Measurements from ENCODE around the gene METAP2. TPM values are rescaled to one million over a fixed set of nuclear protein-coding genes. Genes with fewer than 3 reads are reported as not detected.

The METAP2 gene
- polyA plus RNA-seq, 1 donor (not counting 4 experiments of a cell fraction or from before 2014, with no cell fraction given), result 103 TPM

DNA sequence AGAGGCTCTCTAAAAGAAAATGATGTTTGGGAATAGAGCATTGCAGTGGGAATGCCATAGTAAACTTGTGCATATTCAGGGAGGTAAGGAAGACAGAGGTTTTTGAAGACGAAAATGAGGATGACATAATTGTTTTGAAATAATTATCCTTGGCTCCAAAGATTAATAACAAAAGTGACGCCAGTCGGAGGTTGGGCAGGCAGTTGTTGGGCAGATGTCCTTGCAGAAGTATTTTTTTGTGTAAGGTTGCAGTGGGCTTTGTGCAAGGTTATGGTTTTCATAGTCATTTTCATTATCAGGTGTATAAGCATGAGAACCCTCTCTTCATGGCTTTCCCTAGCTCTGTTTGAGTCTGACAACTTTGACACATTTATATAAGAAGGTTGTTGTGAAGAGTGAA lies 35.3 kb downstream of the METAP2 start:
- TF ChIP-seq EZH2 (IDR thresholded peaks at IDR 0.05; ENCODE audit: low read length), result no peak
- TF ChIP-seq, protein P1, sequence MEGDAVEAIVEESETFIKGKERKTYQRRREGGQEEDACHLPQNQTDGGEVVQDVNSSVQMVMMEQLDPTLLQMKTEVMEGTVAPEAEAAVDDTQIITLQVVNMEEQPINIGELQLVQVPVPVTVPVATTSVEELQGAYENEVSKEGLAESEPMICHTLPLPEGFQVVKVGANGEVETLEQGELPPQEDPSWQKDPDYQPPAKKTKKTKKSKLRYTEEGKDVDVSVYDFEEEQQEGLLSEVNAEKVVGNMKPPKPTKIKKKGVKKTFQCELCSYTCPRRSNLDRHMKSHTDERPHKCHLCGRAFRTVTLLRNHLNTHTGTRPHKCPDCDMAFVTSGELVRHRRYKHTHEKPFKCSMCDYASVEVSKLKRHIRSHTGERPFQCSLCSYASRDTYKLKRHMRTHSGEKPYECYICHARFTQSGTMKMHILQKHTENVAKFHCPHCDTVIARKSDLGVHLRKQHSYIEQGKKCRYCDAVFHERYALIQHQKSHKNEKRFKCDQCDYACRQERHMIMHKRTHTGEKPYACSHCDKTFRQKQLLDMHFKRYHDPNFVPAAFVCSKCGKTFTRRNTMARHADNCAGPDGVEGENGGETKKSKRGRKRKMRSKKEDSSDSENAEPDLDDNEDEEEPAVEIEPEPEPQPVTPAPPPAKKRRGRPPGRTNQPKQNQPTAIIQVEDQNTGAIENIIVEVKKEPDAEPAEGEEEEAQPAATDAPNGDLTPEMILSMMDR (optimal IDR thresholded peaks at IDR 0.05 in 1 of 3, IDR thresholded peaks at IDR 0.05 in 1 of 3, conservative IDR thresholded peaks at IDR 0.05 in 1 of 3; ENCODE audit: extremely low read depth in 1 of 3, insufficient read depth in 2 of 3, low read length in 3 of 3), result no peak
- H3K36me3 ChIP-seq (ENCODE audit: control insufficient read depth in 2 of 2, extremely low read depth in 1 of 2, insufficient read depth in 2 of 2, low read length in 2 of 2), result peaks cover 14 to 22% of the 10 kb centered on the region in 2 experiments
- H3K27me3 ChIP-seq (ENCODE audit: control insufficient read depth, extremely low read depth, insufficient read depth, low read length), result no peaks in the 10 kb centered on the region
- no peaks in the 10 kb centered on the region for H3K4me1 ChIP-seq (ENCODE audit: control insufficient read depth, extremely low read depth, insufficient read depth, low read length)
- no peaks in the 10 kb centered on the region for H3K9me1 ChIP-seq (ENCODE audit: control insufficient read depth, extremely low read depth, insufficient read depth, low read length)
- peaks cover 2% of the 10 kb centered on the region for H4K20me1 ChIP-seq (ENCODE audit: control insufficient read depth, extremely low read depth, insufficient read depth, low read length)
- peaks cover 3% of the 10 kb centered on the region for H3K79me2 ChIP-seq (ENCODE audit: control insufficient read depth, insufficient read depth, low read length)
- H2AFZ ChIP-seq (ENCODE audit: control insufficient read depth, low read length), result no peak overlapping the region
- DNase-seq (ENCODE audit: low read depth, low spot score) (no peak), FAIRE-seq (peak; percentile 34)
- H3K4me3 ChIP-seq (ENCODE audit: control insufficient read depth in 2 of 3, extremely low read depth in 1 of 3, insufficient read depth in 2 of 3, low read depth in 1 of 3, low read length in 3 of 3), result no peak overlapping the region
- no peak overlapping the region for H3K4me2 ChIP-seq (ENCODE audit: control insufficient read depth, extremely low read depth, insufficient read depth, low read depth, low read length)
- no peaks in the 10 kb centered on the region for H3K9me3 ChIP-seq (ENCODE audit: control insufficient read depth, low read depth, low read length)
- dilution Hi-C loops (cut with MboI; ENCODE audit: extremely low pct_ligation_motif_present, low sequenced_read_pairs), result no loop called here
- no peak overlapping the region for H3K27ac ChIP-seq (ENCODE audit: control insufficient read depth, insufficient read depth, low read length)
- no peak overlapping the region for H3K9ac ChIP-seq (ENCODE audit: control insufficient read depth, extremely low read depth, insufficient read depth, low read length)

DNA sequence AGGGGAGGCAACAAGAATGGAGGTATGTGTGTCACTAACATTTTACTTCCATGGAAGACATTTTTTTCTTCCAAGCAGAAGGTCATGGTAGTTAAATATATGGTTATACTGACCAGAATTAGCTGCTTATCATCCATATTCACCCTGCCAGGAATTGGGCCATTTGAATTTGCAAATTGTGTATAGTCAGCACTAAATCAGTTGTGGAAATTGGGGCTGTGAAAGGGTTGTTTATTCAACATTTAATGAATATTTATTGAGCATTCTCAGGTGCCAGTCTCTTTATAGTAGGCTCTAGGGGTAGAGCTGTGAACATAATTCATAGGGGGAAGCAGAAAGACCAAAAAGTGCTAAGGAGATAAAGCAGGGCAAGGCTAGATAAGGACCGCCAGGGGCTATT lies 38.0 kb downstream of the METAP2 start:
- Histone ChIP-seq H3K9ac (ENCODE audit: control insufficient read depth, extremely low read depth, insufficient read depth, low read length) (no peak overlapping the region), H4K20me1 (ENCODE audit: control insufficient read depth, extremely low read depth, insufficient read depth, low read length) (no peaks in the 10 kb centered on the region), H3K4me3 (ENCODE audit: control insufficient read depth in 2 of 3, extremely low read depth in 1 of 3, insufficient read depth in 2 of 3, low read depth in 1 of 3, low read length in 3 of 3) (no peak overlapping the region), H3K79me2 (ENCODE audit: control insufficient read depth, insufficient read depth, low read length) (peaks cover 3% of the 10 kb centered on the region), H3K36me3 (ENCODE audit: control insufficient read depth in 2 of 2, extremely low read depth in 1 of 2, insufficient read depth in 2 of 2, low read length in 2 of 2) (peaks cover 7 to 10% of the 10 kb centered on the region in 2 experiments), H3K27ac (ENCODE audit: control insufficient read depth, insufficient read depth, low read length) (no peak overlapping the region), H2AFZ (ENCODE audit: control insufficient read depth, low read length) (no peak overlapping the region), H3K9me1 (ENCODE audit: control insufficient read depth, extremely low read depth, insufficient read depth, low read length) (no peaks in the 10 kb centered on the region), H3K27me3 (ENCODE audit: control insufficient read depth, extremely low read depth, insufficient read depth, low read length) (no peaks in the 10 kb centered on the region), H3K4me2 (ENCODE audit: control insufficient read depth, extremely low read depth, insufficient read depth, low read depth, low read length) (no peak overlapping the region), H3K9me3 (ENCODE audit: control insufficient read depth, low read depth, low read length) (no peaks in the 10 kb centered on the region), H3K4me1 (ENCODE audit: control insufficient read depth, extremely low read depth, insufficient read depth, low read length) (no peaks in the 10 kb centered on the region)
- no peak for TF ChIP-seq EZH2 (IDR thresholded peaks at IDR 0.05; ENCODE audit: low read length)
- TF ChIP-seq, protein P1 (optimal IDR thresholded peaks at IDR 0.05 in 1 of 3, IDR thresholded peaks at IDR 0.05 in 1 of 3, conservative IDR thresholded peaks at IDR 0.05 in 1 of 3; ENCODE audit: extremely low read depth in 1 of 3, insufficient read depth in 2 of 3, low read length in 3 of 3), result no peak
- dilution Hi-C loops (cut with MboI; ENCODE audit: extremely low pct_ligation_motif_present, low sequenced_read_pairs), result no loop called here
- FAIRE-seq (no peak), DNase-seq (ENCODE audit: low read depth, low spot score) (no peak)
